GM20000 (cell line): ENCODE data around the gene ADAMTS15.
A peak's percentile ranks its signal among the peaks of the same experiment; 100 is the strongest.

Experiments
- DNase-seq: peaks from one replicate; pipeline ENCODE4 v3.0.0; 2012; ENCODE audit warnings: low spot score
- TF ChIP-seq, protein P1 (sequence below): IDR thresholded peaks from 2 replicates; pipeline ENCODE4 v1.5.1; 2012; ENCODE audit warnings: mild to moderate bottlenecking, control low read depth; ENCODE audit errors: extremely low read depth, missing control alignments

Gene ADAMTS15

GRCh38 chr11:130474637-130475400 is 26.4 kb downstream of the ADAMTS15 start:
- TF ChIP-seq, protein P1, sequence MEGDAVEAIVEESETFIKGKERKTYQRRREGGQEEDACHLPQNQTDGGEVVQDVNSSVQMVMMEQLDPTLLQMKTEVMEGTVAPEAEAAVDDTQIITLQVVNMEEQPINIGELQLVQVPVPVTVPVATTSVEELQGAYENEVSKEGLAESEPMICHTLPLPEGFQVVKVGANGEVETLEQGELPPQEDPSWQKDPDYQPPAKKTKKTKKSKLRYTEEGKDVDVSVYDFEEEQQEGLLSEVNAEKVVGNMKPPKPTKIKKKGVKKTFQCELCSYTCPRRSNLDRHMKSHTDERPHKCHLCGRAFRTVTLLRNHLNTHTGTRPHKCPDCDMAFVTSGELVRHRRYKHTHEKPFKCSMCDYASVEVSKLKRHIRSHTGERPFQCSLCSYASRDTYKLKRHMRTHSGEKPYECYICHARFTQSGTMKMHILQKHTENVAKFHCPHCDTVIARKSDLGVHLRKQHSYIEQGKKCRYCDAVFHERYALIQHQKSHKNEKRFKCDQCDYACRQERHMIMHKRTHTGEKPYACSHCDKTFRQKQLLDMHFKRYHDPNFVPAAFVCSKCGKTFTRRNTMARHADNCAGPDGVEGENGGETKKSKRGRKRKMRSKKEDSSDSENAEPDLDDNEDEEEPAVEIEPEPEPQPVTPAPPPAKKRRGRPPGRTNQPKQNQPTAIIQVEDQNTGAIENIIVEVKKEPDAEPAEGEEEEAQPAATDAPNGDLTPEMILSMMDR, result no peak
- DNase-seq, result no peak

- no peak for DNase-seq
Measured at GRCh38 chr11:130475426-130476053, 27.1 kb downstream of the ADAMTS15 start.

GRCh38 chr11:130476200-130476921 is 27.9 kb downstream of the ADAMTS15 start:
- DNase-seq, result peak; percentile 5
- TF ChIP-seq, protein P1, result no peak

More at GRCh38 chr11:130475426-130476053, 27.1 kb downstream of the ADAMTS15 start:
- TF ChIP-seq, protein P1, result no peak

DNA sequence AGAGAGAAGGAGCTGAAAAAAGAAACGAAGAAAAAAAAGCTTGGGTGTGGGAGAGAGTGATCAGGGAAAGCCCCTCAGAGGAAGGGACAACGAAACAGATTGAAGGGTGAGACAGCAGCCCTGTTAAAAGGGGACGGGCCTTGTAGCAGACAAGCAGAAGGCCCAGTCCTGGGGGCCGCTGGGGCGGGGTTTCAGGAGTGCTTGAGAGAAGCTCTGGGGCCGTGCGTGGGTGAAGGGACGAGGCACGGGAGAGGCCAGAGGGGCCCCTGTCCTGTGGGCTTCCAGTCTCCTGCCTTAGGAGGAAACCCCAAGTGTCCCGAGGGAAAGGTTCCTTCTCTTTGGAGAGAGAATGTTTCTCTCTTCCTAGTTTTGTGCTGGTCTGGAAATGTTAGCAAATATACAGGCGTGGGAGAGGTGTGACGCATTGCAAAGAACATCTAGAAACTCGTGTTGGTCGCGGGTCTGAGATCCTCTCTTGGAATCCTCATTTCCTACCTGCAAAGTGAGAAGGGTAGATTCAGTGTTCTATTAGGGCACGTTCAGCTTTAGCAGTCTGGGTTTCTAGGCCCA is 28.6 kb downstream of the ADAMTS15 start:
- TF ChIP-seq, protein P1, result no peak
- DNase-seq, result peak; percentile 23

DNA sequence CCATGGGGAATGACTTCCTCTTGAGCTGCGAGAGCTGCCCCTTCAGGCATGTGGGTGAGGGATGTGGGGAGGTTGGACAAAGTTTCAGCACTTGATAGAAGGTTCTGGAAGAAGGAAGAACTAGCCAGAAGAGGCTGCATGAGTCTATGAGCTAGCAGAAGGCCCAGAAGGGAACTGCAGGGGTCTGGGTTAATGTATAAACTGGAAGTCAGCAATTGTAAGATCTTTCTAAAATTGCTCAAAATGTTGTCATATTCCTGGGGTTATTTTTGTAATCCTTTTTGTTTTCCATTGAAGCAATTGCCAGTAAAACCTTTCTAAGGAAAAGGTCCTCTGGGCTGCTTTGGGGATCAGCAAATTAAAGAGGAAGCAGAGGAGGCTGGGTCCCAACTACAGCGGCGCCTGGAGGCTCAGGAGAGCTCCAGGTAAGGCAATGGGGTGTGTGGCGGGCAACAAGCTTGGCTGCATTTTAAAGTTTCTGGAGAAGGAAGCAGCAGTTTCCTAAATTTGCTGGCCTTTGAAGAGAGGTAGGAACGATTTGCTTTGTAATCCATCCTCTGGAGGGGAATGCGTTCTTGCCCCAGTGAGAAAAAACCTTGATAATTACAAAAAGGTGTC is 29.2 kb downstream of the ADAMTS15 start:
- TF ChIP-seq, protein P1, result no peak
- DNase-seq, result peak; percentile 7

GRCh38 chr11:130478204-130478701 is 29.8 kb downstream of the ADAMTS15 start:
- TF ChIP-seq, protein P1, result no peak
- peak; percentile 7 for DNase-seq
